AG04450 (cell line): ENCODE data around the gene ABHD6. TPM values are rescaled to one million over a fixed set of nuclear protein-coding genes. Genes with fewer than 3 reads are reported as not detected.
"Not testable (repeated sequence)": the region's sequence is repeated elsewhere in the genome, so short reads cannot be mapped to it uniquely, and the experiment has no call there.

Experiments used
- CTCF ChIA-PET: fragments of 300-600, 350-600 bp; formaldehyde crosslinking; extraction: SDS; loops from one replicate; lab custom pipeline; 2022; ENCODE audit warnings: antibody characterized with exemption, inconsistent platforms; lab: Charles Lee
- POLR2A ChIA-PET: fragments of 350-600 bp; formaldehyde crosslinking; extraction: SDS; loops from one replicate; lab custom pipeline; 2021; ENCODE audit warnings: antibody characterized with exemption, inconsistent platforms; lab: Yijun Ruan, JAX
- DNase-seq: peaks from one replicate; pipeline ENCODE4 v3.0.0-alpha.2; 2011; ENCODE audit warnings: low read depth, low spot score
- H3K27ac ChIP-seq: one replicate; pipeline ENCODE4 v1.5.1; 2012; ENCODE audit warnings: low read depth, low read length, control low read depth
- H3K27me3 ChIP-seq: one replicate; pipeline ENCODE4 v1.6.0; 2012; ENCODE audit warnings: low read length; ENCODE audit not compliant: control insufficient read depth, insufficient read depth
- H3K4me3 ChIP-seq: 2 replicates; pipeline ENCODE4 v1.5.1; 2011; ENCODE audit warnings: mild to moderate bottlenecking, low read depth, low read length, control low read depth
- H3K9me3 ChIP-seq: 2 replicates; pipeline ENCODE4 v1.5.1; 2012; ENCODE audit warnings: low read length; ENCODE audit not compliant: control insufficient read depth, insufficient read depth
- polyA plus RNA-seq: library from polyadenylated mRNA; depleted of rRNA; stranded (reverse); fragments of >200 nt; gene quantifications from 2 replicates; pipeline ENCODE4 v1.2.3, GENCODE V29; 2011
- TF ChIP-seq, protein P1 (sequence below): IDR thresholded peaks from 2 replicates; pipeline ENCODE4 v1.5.1; 2011; ENCODE audit warnings: low read depth, low read length, control low read depth, inconsistent platforms

The ABHD6 gene
- polyA plus RNA-seq, 1 experiment, result 8.4 TPM

GRCh38 chr3:58197588-58197987 is 40.0 kb upstream of the ABHD6 start:
- CTCF ChIA-PET, result interaction anchor here (1.4 kb wide), 1 partner anchor 10 kb away, joined by 7 read pairs; no protein-coding TSS in a partner anchor
- TF ChIP-seq, protein P1, sequence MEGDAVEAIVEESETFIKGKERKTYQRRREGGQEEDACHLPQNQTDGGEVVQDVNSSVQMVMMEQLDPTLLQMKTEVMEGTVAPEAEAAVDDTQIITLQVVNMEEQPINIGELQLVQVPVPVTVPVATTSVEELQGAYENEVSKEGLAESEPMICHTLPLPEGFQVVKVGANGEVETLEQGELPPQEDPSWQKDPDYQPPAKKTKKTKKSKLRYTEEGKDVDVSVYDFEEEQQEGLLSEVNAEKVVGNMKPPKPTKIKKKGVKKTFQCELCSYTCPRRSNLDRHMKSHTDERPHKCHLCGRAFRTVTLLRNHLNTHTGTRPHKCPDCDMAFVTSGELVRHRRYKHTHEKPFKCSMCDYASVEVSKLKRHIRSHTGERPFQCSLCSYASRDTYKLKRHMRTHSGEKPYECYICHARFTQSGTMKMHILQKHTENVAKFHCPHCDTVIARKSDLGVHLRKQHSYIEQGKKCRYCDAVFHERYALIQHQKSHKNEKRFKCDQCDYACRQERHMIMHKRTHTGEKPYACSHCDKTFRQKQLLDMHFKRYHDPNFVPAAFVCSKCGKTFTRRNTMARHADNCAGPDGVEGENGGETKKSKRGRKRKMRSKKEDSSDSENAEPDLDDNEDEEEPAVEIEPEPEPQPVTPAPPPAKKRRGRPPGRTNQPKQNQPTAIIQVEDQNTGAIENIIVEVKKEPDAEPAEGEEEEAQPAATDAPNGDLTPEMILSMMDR, result no peak
- POLR2A ChIA-PET, result no interaction called here
- H3K27me3 ChIP-seq, result no peaks in the 10 kb centered on the region
- DNase-seq, result no peak
- no peaks in the 10 kb centered on the region; the same call in 1 of the 2 replicates for H3K9me3 ChIP-seq
- no peak overlapping the region for H3K4me3 ChIP-seq
- no peak overlapping the region for H3K27ac ChIP-seq

GRCh38 chr3:58198362-58198761 is 39.2 kb upstream of the ABHD6 start:
- ChIA-PET POLR2A (no interaction called here), CTCF (interaction anchor here (1.1 kb wide), 1 partner anchor 11 kb away, joined by 4 read pairs; no protein-coding TSS in a partner anchor)
- Histone ChIP-seq H3K27ac (no peak overlapping the region), H3K27me3 (no peaks in the 10 kb centered on the region), H3K4me3 (no peak overlapping the region), H3K9me3 (no peaks in the 10 kb centered on the region; the same call in 1 of the 2 replicates)
- DNase-seq, result no peak
- TF ChIP-seq, protein P1, result no peak

- DNase-seq, result no peak
- H3K4me3 ChIP-seq, result no peak overlapping the region
- TF ChIP-seq, protein P1, result no peak
- POLR2A ChIA-PET, result no interaction called here
- H3K9me3 ChIP-seq, result no peaks in the 10 kb centered on the region; the same call in 1 of the 2 replicates
- no peak overlapping the region for H3K27ac ChIP-seq
- H3K27me3 ChIP-seq, result no peaks in the 10 kb centered on the region
- CTCF ChIA-PET, result interaction anchor here (1.1 kb wide), 1 partner anchor 11 kb away, joined by 4 read pairs; no protein-coding TSS in a partner anchor
Measured at GRCh38 chr3:58198804-58199203, 38.8 kb upstream of the ABHD6 start.

DNA sequence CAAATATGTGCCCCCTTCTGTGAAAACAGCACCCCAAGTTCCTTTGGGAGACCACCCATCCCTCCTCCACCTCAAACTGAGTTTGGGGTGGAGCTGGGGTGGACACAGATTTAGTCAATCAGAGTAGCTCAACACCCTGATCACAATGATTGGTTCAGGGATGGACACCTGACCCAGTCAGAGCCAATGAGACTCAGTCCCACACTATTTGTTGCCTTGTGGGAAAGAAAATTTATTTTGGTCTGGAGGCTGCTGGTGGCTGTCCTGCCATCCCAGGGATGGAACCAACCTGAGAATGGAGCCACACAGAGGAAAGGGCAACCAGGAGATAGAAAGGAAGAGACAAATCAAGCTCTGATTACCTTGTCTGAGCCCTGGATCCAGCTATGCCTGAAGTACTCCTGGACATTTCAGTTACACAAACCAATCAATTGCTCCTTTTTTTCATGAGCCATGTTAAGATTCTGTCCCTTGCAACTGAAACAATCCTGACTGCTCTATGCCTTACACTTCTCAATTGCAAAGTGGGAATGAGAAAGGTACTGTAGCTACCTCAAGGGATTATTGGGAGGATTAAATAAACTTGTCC is 37.4 kb upstream of the ABHD6 start:
- Histone ChIP-seq H3K4me3 (no peak overlapping the region), H3K9me3 (no peaks in the 10 kb centered on the region; the same call in 1 of the 2 replicates), H3K27me3 (no peaks in the 10 kb centered on the region), H3K27ac (no peak overlapping the region)
- TF ChIP-seq, protein P1, result no peak
- DNase-seq, result no peak
- ChIA-PET POLR2A (no interaction called here), CTCF (interaction anchor here (0.9 kb wide), 1 partner anchor 12 kb away, joined by 3 read pairs; no protein-coding TSS in a partner anchor)

- no peak for DNase-seq
- POLR2A ChIA-PET, result no interaction called here
- TF ChIP-seq, protein P1, result no peak
- H3K27ac ChIP-seq, result no peak overlapping the region
- H3K9me3 ChIP-seq, result no peaks in the 10 kb centered on the region; the same call in 1 of the 2 replicates
- no peak overlapping the region for H3K4me3 ChIP-seq
- H3K27me3 ChIP-seq, result no peaks in the 10 kb centered on the region
- CTCF ChIA-PET, result interaction anchor here (0.8 to 0.9 kb wide), 3 partner anchors 13 to 105 kb away, joined by 3 to 6 read pairs (median 3); partner anchors contain the start of genes HTD2 and RPP14
Measured at GRCh38 chr3:58200846-58201355, 36.7 kb upstream of the ABHD6 start.

GRCh38 chr3:58201451-58201850 is 36.1 kb upstream of the ABHD6 start:
- POLR2A ChIA-PET, H3K9me3 ChIP-seq, H3K27me3 ChIP-seq, H3K27ac ChIP-seq, DNase-seq, H3K4me3 ChIP-seq: not testable (repeated sequence)
- CTCF ChIA-PET, result interaction anchor here (0.6 to 0.8 kb wide), 4 partner anchors 14 to 182 kb away, joined by 3 to 6 read pairs (median 4); partner anchors contain the start of genes HTD2 and RPP14
